PFSK-1 (cell line): ENCODE results near the gene POLG. TPM values are rescaled to one million over a fixed set of nuclear protein-coding genes. Genes with fewer than 3 reads are reported as not detected.

ENCODE experiments used
- FOXP2 ChIP-seq: optimal IDR thresholded peaks from 2 replicates; pipeline ENCODE3; 2011; ENCODE audit warnings: borderline replicate concordance, control low read depth, inconsistent platforms; ENCODE audit not compliant: insufficient read depth; ENCODE audit errors: extremely low read length, extremely low read depth
- POLR2AphosphoS5 ChIP-seq: IDR thresholded peaks from 2 replicates; pipeline ENCODE4 v1.6.1; 2012; ENCODE audit warnings: low read depth, mild to moderate bottlenecking, control low read depth, low read length, moderate library complexity
- REST ChIP-seq, 2 experiments: IDR thresholded peaks; 2 replicates each; pipeline versions ENCODE4 v1.6.1 to v1.8.0; 2011 to 2012; ENCODE audit warnings: low read depth in 2 of 2, low read length in 2 of 2, control low read depth in 1 of 2, inconsistent platforms in 1 of 2, mild to moderate bottlenecking in 1 of 2, moderate library complexity in 1 of 2; ENCODE audit not compliant: insufficient read depth in 1 of 2
- SIN3A ChIP-seq: IDR thresholded peaks from 2 replicates; pipeline ENCODE4 v1.6.1; 2012; ENCODE audit warnings: mild to moderate bottlenecking, low read length, moderate library complexity, borderline replicate concordance; ENCODE audit not compliant: insufficient read depth
- TAF1 ChIP-seq: IDR thresholded peaks from 2 replicates; pipeline ENCODE4 v1.6.1; 2012; ENCODE audit warnings: low read length, control low read depth, borderline replicate concordance; ENCODE audit not compliant: insufficient read depth
- polyA plus RNA-seq: library from polyadenylated mRNA; unstranded; fragments of >200 nt; gene quantifications from one replicate; pipeline ENCODE4 v1.2.1, GENCODE V29; 2012; ENCODE audit warnings: low read depth, missing spikeins; ENCODE audit not compliant: insufficient read length

POLG gene
- 59.7 TPM for polyA plus RNA-seq

- 0 out of 4 replicates have a peak, but pooled peaks of 1 of the 2 experiments have one; percentile 9 for TF ChIP-seq REST (IDR thresholded peaks at IDR 0.05; ENCODE audit: insufficient read depth in 1 of 2, low read depth in 2 of 2, low read length in 2 of 2)
- TF ChIP-seq POLR2AphosphoS5 = peak; percentile 98
- peak; percentile 92 for TF ChIP-seq FOXP2
- TF ChIP-seq TAF1 = peak; percentile 92; the same call in 1 of the 2 replicates
- peak; percentile 24; the same call in 1 of the 2 replicates for TF ChIP-seq SIN3A
Observed at GRCh38 chr15:89334510-89335297, at the start of gene POLG. Gene POLG (minus strand): TSS chr15:89334824. CDS start chr15:89333754, 1,070 bp downstream.

GRCh38 chr15:89384176-89384604 lies 49.6 kb upstream of the POLG start:
- TF ChIP-seq SIN3A = no peak
- TF ChIP-seq REST (IDR thresholded peaks at IDR 0.05; ENCODE audit: insufficient read depth in 1 of 2, low read depth in 2 of 2, low read length in 2 of 2) = no peak
- TF ChIP-seq FOXP2 = no peak
- TF ChIP-seq POLR2AphosphoS5 = no peak
- TF ChIP-seq TAF1 = no peak

GRCh38 chr15:89383365-89384175 lies 48.9 kb upstream of the POLG start:
- no peak for TF ChIP-seq SIN3A
- no peak for TF ChIP-seq POLR2AphosphoS5
- peak; percentile 40 for TF ChIP-seq FOXP2
- no peak for TF ChIP-seq TAF1
- 0 out of 4 replicates have a peak, but pooled peaks have one; percentile 2 to 40 for TF ChIP-seq REST (IDR thresholded peaks at IDR 0.05; ENCODE audit: insufficient read depth in 1 of 2, low read depth in 2 of 2, low read length in 2 of 2)

DNA sequence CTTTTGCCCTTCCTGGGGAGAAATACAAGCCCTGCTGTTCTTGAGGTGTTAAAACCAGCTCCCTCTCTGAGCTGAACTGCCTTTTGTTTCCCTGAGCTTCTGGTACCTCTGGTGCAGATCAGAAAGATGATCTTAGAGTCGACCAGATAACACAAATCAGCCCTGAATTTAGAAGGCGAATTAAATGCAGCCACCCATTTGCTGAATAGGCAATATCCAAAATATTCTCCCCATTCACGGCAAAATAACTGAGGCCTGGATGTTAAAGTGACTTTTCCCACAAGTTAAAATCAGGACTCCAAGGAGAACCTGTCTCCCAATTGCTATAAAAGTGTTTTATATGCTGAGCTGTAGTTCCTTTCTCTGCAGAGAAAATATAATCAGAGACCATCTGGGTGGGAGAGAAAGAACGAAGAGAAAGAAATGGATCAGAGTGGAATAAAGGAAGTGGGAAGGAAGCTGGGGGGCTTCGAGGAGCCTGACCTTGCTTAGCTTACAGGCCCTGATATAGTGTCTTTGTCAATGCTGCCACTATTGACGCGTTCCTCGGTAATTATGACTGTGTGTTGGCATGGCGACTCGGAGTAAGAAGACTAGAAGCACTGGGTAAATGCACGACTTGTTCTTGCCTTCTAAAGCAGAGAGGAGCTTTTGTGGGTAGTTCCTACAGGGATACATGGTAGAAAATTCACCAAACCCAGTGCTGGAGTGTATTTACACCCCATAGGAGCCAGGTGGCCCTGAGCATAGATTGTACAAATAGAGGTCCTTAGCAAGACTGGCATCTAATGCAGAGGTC lies 47.5 kb upstream of the POLG start:
- no peak for TF ChIP-seq FOXP2
- no peak for TF ChIP-seq REST (IDR thresholded peaks at IDR 0.05; ENCODE audit: insufficient read depth in 1 of 2, low read depth in 2 of 2, low read length in 2 of 2)
- no peak for TF ChIP-seq POLR2AphosphoS5
- TF ChIP-seq TAF1 = no peak
- TF ChIP-seq SIN3A = no peak
